Suprapubic skin (tissue), 4 donors: ENCODE results near the gene LMF2. TPM values are rescaled to one million over a fixed set of nuclear protein-coding genes. Genes with fewer than 3 reads are reported as not detected.

Experiments used
- DNase-seq, 2 donors: peaks; one replicate each; pipeline ENCODE4 v3.0.0-alpha.2; 2019; ENCODE audit warnings: low spot score in 2 of 2
- H3K27ac ChIP-seq: fragments of 200-600 bp; sonication (generic); one replicate; pipeline ENCODE4 v1.5.1; 2019
- H3K27me3 ChIP-seq: fragments of 200-600 bp; sonication (generic); one replicate; pipeline ENCODE4 v1.5.1; 2019
- H3K36me3 ChIP-seq: fragments of 200-600 bp; sonication (generic); one replicate; pipeline ENCODE4 v1.5.1; 2019
- H3K4me1 ChIP-seq: fragments of 200-600 bp; sonication (generic); one replicate; pipeline ENCODE4 v1.5.1; 2019
- H3K4me3 ChIP-seq: fragments of 200-600 bp; sonication (generic); one replicate; pipeline ENCODE4 v1.5.1; 2019; ENCODE audit warnings: mild to moderate bottlenecking
- H3K9me3 ChIP-seq: fragments of 200-600 bp; sonication (generic); one replicate; pipeline ENCODE4 v1.5.1; 2019
- CTCF ChIP-seq, 2 donors: fragments of 200-600 bp in 1 of 2; fragments of 450-650 bp in 1 of 2; sonication (generic) in 1 of 2; IDR thresholded peaks; one replicate each; pipeline ENCODE4 v1.5.1; 2016 to 2019; ENCODE audit warnings: antibody characterized with exemption in 2 of 2, mild to moderate bottlenecking in 1 of 2, moderate library complexity in 1 of 2
- EP300 ChIP-seq: sonication (generic); formaldehyde crosslinking; IDR thresholded peaks from one replicate; pipeline ENCODE4 v1.6.1; 2017; ENCODE audit warnings: antibody characterized with exemption
- POLR2A ChIP-seq, 2 donors: fragments of 450-650 bp; IDR thresholded peaks; one replicate each; pipeline ENCODE4 v1.6.1; 2017; ENCODE audit warnings: antibody characterized with exemption in 2 of 2, mild to moderate bottlenecking in 2 of 2, moderate library complexity in 2 of 2
- POLR2AphosphoS5 ChIP-seq, 3 donors: sonication (generic); formaldehyde crosslinking; IDR thresholded peaks; one replicate each; pipeline ENCODE4 v1.6.1; 2017; ENCODE audit warnings: antibody characterized with exemption in 3 of 3
- WGBS: methylation state at CpG from one replicate; pipeline ENCODE4 v1.1.5; 2018; 5-methylcytosine and 5-hydroxymethylcytosine counted together
- total RNA-seq, 4 donors: library from RNA; depleted of rRNA; stranded (reverse); fragments of >200 nt; gene quantifications; one replicate each; pipeline ENCODE4 v1.1.0, GENCODE V29; 2016

Gene LMF2
- total RNA-seq, 4 donors from 2014 or later: 28.9 to 65.6 (median 44.7) TPM

DNA sequence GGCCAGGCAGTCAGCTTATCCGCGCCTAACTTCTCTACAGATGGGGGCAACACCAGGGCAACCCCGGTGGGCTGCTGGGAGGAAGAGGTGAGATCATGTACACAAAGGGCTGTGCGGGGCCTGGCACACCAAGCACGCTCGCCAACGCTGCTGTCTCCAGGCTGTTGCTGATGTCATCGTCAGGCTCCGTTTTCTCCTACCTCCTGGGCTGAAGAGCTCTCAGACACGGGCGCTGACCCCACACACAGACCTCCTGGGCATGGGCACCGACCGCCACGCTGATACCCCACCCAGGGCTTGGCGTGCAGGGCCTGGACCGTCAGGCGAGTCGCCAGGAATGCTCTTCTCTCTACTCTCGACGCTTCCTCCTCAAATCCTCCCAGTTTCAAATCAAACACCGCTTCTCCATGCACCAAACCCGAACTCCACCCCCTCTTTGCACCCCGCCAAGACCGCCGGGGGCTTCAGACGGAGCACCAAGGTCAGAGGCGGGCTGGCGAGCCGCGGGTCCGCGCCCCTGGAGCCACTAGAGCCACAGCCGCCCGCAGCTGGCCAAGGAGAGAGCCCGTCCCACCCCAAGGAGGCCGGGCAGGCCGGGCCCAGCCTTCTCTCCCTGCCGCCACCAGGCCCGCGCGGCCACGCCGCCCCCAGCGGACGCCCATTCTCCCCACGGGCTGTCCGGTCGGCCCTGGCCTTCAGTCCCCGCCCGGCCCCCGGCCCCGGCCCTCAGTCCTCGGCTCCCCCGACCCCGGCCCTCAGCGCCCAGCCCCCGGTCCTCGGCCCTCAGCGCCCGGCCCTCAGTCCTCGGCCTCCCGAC lies 33.4 kb downstream of the LMF2 start:
- Histone ChIP-seq H3K4me3 (peak overlapping the region; percentile 71), H3K36me3 (no peaks in the 10 kb centered on the region), H3K27ac (peak overlapping the region; percentile 83), H3K27me3 (no peaks in the 10 kb centered on the region), H3K9me3 (no peaks in the 10 kb centered on the region), H3K4me1 (peaks cover 58% of the 10 kb centered on the region)
- peak in 1 of 2 donors; percentile 67 for DNase-seq
- 0% methylated on average over 13 of the region's 62 CpGs for WGBS
- TF ChIP-seq CTCF (IDR thresholded peaks at IDR 0.05): no peak
- no peak for TF ChIP-seq EP300
- TF ChIP-seq POLR2A (IDR thresholded peaks at IDR 0.05): no peak
- TF ChIP-seq POLR2AphosphoS5 (IDR thresholded peaks at IDR 0.05): no peak

DNA sequence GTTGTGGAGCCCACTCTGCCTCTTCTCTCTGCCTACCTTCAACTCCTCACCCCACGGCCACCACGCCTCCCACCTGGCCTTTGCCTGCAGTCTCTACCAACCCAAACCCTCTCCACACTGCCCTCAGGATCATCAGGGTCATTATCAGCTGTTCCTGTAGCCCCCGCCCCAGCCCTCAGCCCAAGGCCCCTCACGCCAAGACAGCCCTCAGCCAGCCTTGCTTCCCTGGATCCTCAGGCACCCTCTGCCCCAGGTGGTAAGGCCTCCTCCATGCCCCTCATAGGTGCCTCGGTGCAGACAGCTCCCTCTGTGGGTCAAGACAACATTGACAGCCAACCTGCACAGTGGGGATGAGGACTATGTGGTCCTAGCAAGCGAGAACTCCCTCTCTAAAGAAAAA lies 34.4 kb downstream of the LMF2 start:
- Histone ChIP-seq H3K36me3 (no peaks in the 10 kb centered on the region), H3K4me3 (peak overlapping the region; percentile 71), H3K4me1 (peaks cover 62% of the 10 kb centered on the region), H3K27me3 (no peaks in the 10 kb centered on the region), H3K27ac (no peak overlapping the region), H3K9me3 (no peaks in the 10 kb centered on the region)
- no peak for TF ChIP-seq EP300
- TF ChIP-seq CTCF (IDR thresholded peaks at IDR 0.05): no peak
- no peak for TF ChIP-seq POLR2A (IDR thresholded peaks at IDR 0.05)
- TF ChIP-seq POLR2AphosphoS5 (IDR thresholded peaks at IDR 0.05): no peak
- DNase-seq: no peak
- 86% methylated on average over 5 of the region's 6 CpGs for WGBS

- no peak overlapping the region for H3K4me3 ChIP-seq
- H3K27me3 ChIP-seq: no peaks in the 10 kb centered on the region
- H3K4me1 ChIP-seq: peaks cover 62% of the 10 kb centered on the region
- H3K27ac ChIP-seq: no peak overlapping the region
- no peak for TF ChIP-seq EP300
- TF ChIP-seq POLR2AphosphoS5 (IDR thresholded peaks at IDR 0.05): no peak
- no peak for TF ChIP-seq POLR2A (IDR thresholded peaks at IDR 0.05)
- no peak for TF ChIP-seq CTCF (IDR thresholded peaks at IDR 0.05)
- 40% methylated on average over 1 of the region's 5 CpGs for WGBS
- peaks cover 11% of the 10 kb centered on the region for H3K36me3 ChIP-seq
- H3K9me3 ChIP-seq: no peaks in the 10 kb centered on the region
- no peak for DNase-seq
Measured at GRCh38 chr22:50471962-50472361, 35.5 kb downstream of the LMF2 start.

- no peak overlapping the region for H3K4me3 ChIP-seq
- peaks cover 17% of the 10 kb centered on the region for H3K36me3 ChIP-seq
- 52% methylated on average over 9 of the region's 21 CpGs for WGBS
- no peaks in the 10 kb centered on the region for H3K27me3 ChIP-seq
- TF ChIP-seq POLR2AphosphoS5 (IDR thresholded peaks at IDR 0.05): no peak
- DNase-seq: no peak
- H3K27ac ChIP-seq: peak overlapping the region; percentile 63
- no peaks in the 10 kb centered on the region for H3K9me3 ChIP-seq
- peaks cover 62% of the 10 kb centered on the region for H3K4me1 ChIP-seq
Measured at GRCh38 chr22:50471197-50471847, 36.2 kb downstream of the LMF2 start.

DNA sequence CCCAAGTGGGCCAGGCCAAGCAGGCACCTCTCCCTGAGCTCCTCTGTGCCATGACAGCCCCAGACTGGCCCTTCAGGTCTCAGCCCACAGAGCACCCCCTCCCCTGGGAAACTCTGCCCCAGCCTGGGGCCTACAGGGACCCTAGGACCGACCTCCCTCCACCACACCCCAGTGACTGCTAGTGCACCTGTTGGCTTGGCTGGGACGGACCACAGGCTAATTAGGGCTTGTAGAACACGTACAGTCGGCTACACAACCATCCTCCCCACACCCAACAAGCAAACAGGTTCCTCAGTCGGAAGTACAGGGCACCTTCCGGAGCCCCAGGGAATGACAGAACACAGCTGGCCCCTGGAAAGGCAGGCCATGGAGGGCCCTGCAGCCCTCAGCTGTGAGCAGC lies 37.0 kb downstream of the LMF2 start:
- no CpG with 5 or more reads among the region's 6 CpGs for WGBS
- peaks cover 60% of the 10 kb centered on the region for H3K4me1 ChIP-seq
- H3K4me3 ChIP-seq: peak overlapping the region; percentile 11
- DNase-seq: no peak
- no peaks in the 10 kb centered on the region for H3K9me3 ChIP-seq
- no peaks in the 10 kb centered on the region for H3K27me3 ChIP-seq
- peak overlapping the region; percentile 63 for H3K27ac ChIP-seq
- TF ChIP-seq EP300: no peak
- TF ChIP-seq POLR2AphosphoS5 (IDR thresholded peaks at IDR 0.05): no peak
- no peak for TF ChIP-seq POLR2A (IDR thresholded peaks at IDR 0.05)
- TF ChIP-seq CTCF (IDR thresholded peaks at IDR 0.05): no peak
- H3K36me3 ChIP-seq: peaks cover 25% of the 10 kb centered on the region
